GM12872 (cell line): ENCODE results near the gene PPP2R1B.

Experiments
- TF ChIP-seq, protein P1 (sequence below): IDR thresholded peaks from 3 replicates; pipeline ENCODE4 v1.5.1; 2011; ENCODE audit warnings: low read depth, mild to moderate bottlenecking, low read length, moderate library complexity; ENCODE audit not compliant: insufficient read depth

PPP2R1B gene

DNA sequence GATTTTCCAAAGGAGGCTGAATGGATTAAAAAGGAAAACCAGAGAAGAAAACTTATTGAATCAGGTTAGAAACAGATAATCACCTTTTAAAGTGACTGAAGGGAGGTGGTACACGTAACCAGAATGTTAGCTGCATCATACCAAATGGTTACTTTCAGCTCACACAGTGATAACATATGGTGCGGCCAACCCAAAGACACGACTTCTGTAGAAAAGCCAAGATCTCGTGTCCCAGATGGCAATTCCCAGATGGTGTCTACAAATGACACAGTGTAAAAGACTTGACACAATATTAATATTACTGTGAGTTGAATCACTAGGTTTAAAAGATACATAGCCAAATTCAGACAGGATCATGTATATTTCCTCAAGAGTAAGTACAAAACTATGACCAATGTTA, 5.2 kb downstream of the PPP2R1B start:
- TF ChIP-seq, protein P1, sequence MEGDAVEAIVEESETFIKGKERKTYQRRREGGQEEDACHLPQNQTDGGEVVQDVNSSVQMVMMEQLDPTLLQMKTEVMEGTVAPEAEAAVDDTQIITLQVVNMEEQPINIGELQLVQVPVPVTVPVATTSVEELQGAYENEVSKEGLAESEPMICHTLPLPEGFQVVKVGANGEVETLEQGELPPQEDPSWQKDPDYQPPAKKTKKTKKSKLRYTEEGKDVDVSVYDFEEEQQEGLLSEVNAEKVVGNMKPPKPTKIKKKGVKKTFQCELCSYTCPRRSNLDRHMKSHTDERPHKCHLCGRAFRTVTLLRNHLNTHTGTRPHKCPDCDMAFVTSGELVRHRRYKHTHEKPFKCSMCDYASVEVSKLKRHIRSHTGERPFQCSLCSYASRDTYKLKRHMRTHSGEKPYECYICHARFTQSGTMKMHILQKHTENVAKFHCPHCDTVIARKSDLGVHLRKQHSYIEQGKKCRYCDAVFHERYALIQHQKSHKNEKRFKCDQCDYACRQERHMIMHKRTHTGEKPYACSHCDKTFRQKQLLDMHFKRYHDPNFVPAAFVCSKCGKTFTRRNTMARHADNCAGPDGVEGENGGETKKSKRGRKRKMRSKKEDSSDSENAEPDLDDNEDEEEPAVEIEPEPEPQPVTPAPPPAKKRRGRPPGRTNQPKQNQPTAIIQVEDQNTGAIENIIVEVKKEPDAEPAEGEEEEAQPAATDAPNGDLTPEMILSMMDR = no peak

DNA sequence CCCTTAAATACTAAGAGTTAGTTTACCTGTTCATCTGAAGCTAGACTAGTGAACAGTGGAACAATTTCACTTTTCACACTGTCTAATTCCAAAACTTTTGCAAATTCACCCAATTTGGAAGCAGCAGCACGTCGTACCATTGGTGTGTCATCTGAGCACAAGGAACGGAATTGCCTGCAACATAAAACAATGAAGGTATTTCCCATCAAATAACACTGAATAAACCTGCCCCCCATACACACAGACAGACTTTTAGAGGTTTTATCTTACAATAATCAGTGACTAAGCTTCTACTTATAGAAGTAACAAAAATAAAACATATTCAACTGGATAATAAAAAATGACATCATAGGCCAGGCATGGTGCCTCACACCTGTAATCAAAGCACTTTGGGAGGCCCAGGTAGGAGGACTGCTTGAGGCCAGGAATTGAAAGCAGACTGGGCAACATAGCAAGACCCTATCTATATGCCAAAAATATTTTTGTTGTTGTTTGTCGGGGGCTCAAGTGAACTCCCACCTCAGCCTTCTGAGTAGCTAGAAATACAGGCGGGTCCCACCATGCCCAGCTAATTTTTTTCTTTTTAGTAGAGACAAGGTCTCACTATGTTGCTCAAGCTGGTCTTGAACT, 6.3 kb downstream of the PPP2R1B start:
- TF ChIP-seq, protein P1 = no peak

DNA sequence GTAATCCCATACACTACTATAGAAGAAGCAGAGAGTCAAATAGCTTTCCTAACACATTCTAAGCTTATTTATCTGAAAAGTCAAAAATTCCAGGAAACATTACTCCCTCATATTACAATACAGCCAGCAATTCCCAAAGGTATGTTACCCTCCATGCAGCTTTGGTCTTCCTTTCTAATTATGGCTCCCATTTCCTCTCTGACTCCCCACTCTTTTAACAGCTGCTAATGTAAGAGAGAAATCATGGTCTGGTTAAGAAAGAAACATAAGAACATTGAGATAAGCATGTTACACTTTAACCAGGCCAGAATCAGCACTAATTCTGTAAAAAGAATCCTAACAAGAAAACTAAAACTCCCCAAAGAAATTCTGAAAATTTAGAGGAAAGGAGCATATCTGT, 6.8 kb downstream of the PPP2R1B start:
- TF ChIP-seq, protein P1 = no peak

DNA sequence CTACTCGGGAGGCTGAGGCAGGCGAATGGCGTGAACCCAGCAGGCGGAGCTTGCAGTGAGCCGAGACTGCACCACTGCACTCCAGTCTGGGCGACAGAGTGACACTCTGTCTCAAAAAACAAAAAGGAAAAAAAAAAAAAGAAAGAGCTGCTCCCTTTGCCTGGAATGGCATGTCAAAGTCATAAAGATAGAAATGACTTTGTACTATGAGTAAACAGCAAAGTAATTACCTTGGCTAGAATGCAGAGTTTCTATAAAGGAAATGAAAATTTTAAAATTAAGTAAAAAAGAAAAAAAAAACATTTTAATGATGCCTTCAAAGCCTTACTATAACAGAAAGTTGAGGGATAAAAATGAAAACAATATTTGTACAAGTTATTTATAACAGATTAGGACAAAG, 10.1 kb downstream of the PPP2R1B start:
- TF ChIP-seq, protein P1 = no peak

- TF ChIP-seq, protein P1 = no peak
These were observed 16.5 kb downstream of the PPP2R1B start for GRCh38 chr11:111749646-111750045.

DNA sequence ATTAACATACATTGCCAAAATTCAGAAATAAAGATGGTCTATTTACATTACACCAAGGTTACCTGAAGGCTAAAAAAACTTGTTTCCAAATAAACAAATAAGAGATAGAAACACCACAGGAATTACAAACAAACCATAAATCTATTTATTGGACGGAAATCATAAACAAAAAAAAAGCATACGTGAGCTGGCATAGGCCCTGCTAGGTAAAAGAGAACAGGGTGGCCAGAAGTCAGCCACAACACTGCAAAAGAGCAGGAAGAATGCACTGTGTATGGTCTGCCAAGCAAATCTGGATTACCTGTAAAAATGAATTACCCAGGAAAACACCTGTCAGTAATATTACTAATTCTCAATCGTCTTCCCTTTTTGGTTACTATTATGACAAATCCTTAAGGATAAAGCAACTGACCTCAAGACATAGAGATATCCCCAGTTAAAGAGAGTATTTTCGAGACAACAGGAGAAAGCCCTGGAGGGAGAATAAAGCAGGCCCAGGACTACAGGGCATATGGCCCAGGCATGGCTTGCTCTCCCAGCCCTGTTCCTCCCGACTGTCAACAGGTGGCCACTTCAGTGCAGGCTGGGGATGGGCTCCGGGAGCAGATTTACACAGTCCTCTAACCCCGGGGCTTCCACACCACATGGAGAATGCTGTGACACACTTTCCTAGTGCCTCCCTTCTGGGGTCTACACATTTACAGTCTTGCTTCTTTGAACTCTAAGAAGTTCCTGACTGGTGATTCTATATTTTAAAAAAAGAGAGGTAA, 18.0 kb downstream of the PPP2R1B start:
- TF ChIP-seq, protein P1 = no peak

DNA sequence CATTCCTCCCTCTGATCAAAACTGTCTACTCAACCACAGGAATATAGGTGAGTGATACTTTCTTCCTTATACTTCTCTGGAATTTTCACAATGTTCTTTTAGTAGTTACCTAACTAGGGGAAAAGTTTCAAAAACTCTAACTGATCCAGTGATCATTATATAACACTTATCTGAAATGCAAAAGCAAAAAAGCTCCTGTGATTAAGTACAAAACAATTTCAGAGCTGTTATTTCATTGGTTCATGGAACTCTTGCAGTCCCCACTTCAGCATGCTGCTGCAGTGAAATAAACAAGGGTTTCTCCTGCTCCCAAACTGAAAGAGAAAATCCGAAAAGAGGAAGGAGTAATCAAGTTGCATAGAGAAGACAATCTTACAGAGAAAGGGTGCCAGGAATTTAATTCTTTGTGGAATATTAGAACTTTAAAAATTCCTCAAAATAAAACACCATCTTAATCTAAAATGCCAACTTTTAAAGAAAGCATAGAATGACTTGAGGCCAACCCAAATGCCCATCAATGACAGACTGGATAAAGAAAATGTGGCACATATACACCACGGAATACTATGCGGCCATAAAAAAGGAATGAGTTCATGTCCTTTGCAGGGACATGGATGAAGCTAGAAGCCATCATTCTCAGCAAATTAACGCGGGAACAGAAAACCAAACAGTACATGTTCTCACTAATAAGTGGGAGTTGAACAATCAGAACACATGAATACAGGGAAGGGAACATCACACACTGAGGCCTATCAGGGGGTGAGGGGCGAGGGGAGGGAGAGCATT, 20.3 kb downstream of the PPP2R1B start:
- TF ChIP-seq, protein P1 = no peak
